ENCODE measurements around the gene DAPL1. TPM values are rescaled to one million over a fixed set of nuclear protein-coding genes. Genes with fewer than 3 reads are reported as not detected.

The DAPL1 gene
- total RNA-seq, 1 experiment from 2014 or later: not detected

- TF ChIP-seq EZH2 (IDR thresholded peaks at IDR 0.05; ENCODE audit: low read depth): no peak
- TF ChIP-seq, protein P1, sequence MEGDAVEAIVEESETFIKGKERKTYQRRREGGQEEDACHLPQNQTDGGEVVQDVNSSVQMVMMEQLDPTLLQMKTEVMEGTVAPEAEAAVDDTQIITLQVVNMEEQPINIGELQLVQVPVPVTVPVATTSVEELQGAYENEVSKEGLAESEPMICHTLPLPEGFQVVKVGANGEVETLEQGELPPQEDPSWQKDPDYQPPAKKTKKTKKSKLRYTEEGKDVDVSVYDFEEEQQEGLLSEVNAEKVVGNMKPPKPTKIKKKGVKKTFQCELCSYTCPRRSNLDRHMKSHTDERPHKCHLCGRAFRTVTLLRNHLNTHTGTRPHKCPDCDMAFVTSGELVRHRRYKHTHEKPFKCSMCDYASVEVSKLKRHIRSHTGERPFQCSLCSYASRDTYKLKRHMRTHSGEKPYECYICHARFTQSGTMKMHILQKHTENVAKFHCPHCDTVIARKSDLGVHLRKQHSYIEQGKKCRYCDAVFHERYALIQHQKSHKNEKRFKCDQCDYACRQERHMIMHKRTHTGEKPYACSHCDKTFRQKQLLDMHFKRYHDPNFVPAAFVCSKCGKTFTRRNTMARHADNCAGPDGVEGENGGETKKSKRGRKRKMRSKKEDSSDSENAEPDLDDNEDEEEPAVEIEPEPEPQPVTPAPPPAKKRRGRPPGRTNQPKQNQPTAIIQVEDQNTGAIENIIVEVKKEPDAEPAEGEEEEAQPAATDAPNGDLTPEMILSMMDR (conservative IDR thresholded peaks at IDR 0.05): no peak
- Histone ChIP-seq H3K79me2 (ENCODE audit: low read depth) (no peaks in the 10 kb centered on the region), H4K20me1 (ENCODE audit: insufficient read depth) (no peaks in the 10 kb centered on the region), H3K9me2 (ENCODE audit: insufficient read depth) (no peaks in the 10 kb centered on the region), H3K9me3 (ENCODE audit: insufficient read depth, low read depth) (no peaks in the 10 kb centered on the region), H3K27me3 (ENCODE audit: insufficient read depth, low read depth) (no peaks in the 10 kb centered on the region), H3K4me1 (replicated peaks; ENCODE audit: insufficient read depth) (no peaks in the 10 kb centered on the region), H3K4me3 (no peak overlapping the region), H3K4me2 (no peak overlapping the region), H3K36me3 (ENCODE audit: low read depth) (no peaks in the 10 kb centered on the region), H3F3A (ENCODE audit: insufficient read depth, low read depth) (no peaks in the 10 kb centered on the region), H2AFZ (no peak overlapping the region), H3K27ac (no peak overlapping the region)
- no TSS peak for BruUV-seq (replicated peaks)
- CTCF ChIA-PET: no interaction called here
- POLR2A ChIA-PET (ENCODE audit: unreplicated experiment): no interaction called here
- DNase-seq: no peak
- intact Hi-C loops (cut with micrococcal nuclease; ENCODE audit: unreplicated experiment): no loop called here
Observed at GRCh38 chr2:158762336-158762735, 32.8 kb upstream of the DAPL1 start.

DNA sequence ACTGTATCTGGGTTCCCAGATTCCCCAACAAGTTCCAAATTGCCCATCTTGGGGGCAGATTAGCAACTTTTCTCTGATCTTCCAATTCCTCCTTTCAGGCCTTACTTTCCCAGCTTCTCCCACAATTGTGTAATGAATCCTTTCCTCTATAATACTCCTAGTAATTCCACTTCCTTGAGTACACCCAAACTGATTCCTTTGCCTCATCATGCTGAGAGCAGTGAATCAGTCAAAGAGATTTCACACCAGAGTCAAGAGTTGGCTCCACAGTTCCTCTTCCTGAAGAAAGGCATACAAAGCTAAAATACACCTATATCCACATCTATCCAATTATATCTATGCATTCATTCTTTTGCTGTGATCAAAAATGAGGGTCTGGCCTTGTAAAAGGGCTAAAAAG is 28.6 kb upstream of the DAPL1 start:
- H3K4me2 ChIP-seq: no peak overlapping the region
- no peak overlapping the region for H3K4me3 ChIP-seq
- no peaks in the 10 kb centered on the region for H3K9me2 ChIP-seq (ENCODE audit: insufficient read depth)
- H3K36me3 ChIP-seq (ENCODE audit: low read depth): no peaks in the 10 kb centered on the region
- H3F3A ChIP-seq (ENCODE audit: insufficient read depth, low read depth): no peaks in the 10 kb centered on the region
- intact Hi-C loops (cut with micrococcal nuclease; ENCODE audit: unreplicated experiment): no loop called here
- H3K4me1 ChIP-seq (replicated peaks; ENCODE audit: insufficient read depth): no peaks in the 10 kb centered on the region
- H3K27me3 ChIP-seq (ENCODE audit: insufficient read depth, low read depth): no peaks in the 10 kb centered on the region
- no peak overlapping the region for H3K27ac ChIP-seq
- no peak for TF ChIP-seq EZH2 (IDR thresholded peaks at IDR 0.05; ENCODE audit: low read depth)
- TF ChIP-seq, protein P1 (conservative IDR thresholded peaks at IDR 0.05): no peak
- CTCF ChIA-PET: no interaction called here
- no peak overlapping the region for H2AFZ ChIP-seq
- POLR2A ChIA-PET (ENCODE audit: unreplicated experiment): no interaction called here
- no peaks in the 10 kb centered on the region for H4K20me1 ChIP-seq (ENCODE audit: insufficient read depth)
- no peaks in the 10 kb centered on the region for H3K79me2 ChIP-seq (ENCODE audit: low read depth)
- no TSS peak for BruUV-seq (replicated peaks)
- no peak for DNase-seq
- H3K9me3 ChIP-seq (ENCODE audit: insufficient read depth, low read depth): no peaks in the 10 kb centered on the region

DNA sequence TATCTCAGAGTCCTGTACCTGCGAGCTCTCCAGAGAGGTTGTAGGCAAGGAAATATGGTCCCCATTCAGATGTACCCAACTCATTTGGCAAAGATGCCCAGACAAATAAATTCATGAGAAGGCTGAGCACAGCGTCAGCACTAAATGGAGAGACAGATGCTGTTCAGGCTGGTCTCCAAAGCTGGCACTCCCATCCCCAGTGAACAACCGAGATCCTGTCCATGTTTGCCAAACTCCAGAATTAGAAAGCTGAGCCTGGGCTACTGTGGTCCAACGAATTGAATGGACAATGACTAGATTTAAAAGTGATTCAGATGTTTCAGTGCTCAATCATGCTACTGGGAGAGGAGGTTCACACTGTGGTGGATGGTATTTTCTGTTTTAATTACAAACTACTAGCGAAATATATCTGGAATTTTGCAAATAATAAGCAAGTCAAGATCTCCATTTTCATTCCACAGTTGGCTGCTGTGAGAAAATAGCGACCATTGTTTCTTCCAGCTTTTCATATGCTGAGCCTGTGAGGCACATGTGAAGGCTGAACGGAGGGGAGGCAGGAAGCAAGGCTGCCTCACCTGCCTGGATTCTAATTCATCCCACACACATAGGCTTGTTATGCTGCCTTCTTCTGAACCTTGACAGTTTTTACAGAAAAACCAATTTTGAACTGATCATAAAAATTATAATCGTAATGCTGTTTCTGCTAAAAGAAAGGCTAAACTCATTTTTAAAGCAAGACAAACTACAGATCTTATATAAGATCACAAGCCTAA is 22.6 kb upstream of the DAPL1 start:
- Histone ChIP-seq H4K20me1 (ENCODE audit: insufficient read depth) (no peaks in the 10 kb centered on the region), H3K79me2 (ENCODE audit: low read depth) (no peaks in the 10 kb centered on the region), H3K27ac (no peak overlapping the region), H3K4me3 (no peak overlapping the region), H3K27me3 (ENCODE audit: insufficient read depth, low read depth) (no peaks in the 10 kb centered on the region), H3K4me2 (no peak overlapping the region), H3K9me2 (ENCODE audit: insufficient read depth) (no peaks in the 10 kb centered on the region), H2AFZ (no peak overlapping the region), H3K36me3 (ENCODE audit: low read depth) (no peaks in the 10 kb centered on the region), H3K4me1 (replicated peaks; ENCODE audit: insufficient read depth) (no peaks in the 10 kb centered on the region), H3K9me3 (ENCODE audit: insufficient read depth, low read depth) (no peaks in the 10 kb centered on the region), H3F3A (ENCODE audit: insufficient read depth, low read depth) (no peaks in the 10 kb centered on the region)
- no peak for DNase-seq
- intact Hi-C loops (cut with micrococcal nuclease; ENCODE audit: unreplicated experiment): no loop called here
- no TSS peak for BruUV-seq (replicated peaks)
- ChIA-PET CTCF (no interaction called here), POLR2A (ENCODE audit: unreplicated experiment) (no interaction called here)
- TF ChIP-seq EZH2 (IDR thresholded peaks at IDR 0.05; ENCODE audit: low read depth): no peak
- TF ChIP-seq, protein P1 (conservative IDR thresholded peaks at IDR 0.05): no peak
